ENCODE data around the gene HOXD8. TPM values are rescaled to one million over a fixed set of nuclear protein-coding genes. Genes with fewer than 3 reads are reported as not detected.

The HOXD8 gene
- total RNA-seq, 1 donor from 2014 or later, result 17.2 TPM

DNA sequence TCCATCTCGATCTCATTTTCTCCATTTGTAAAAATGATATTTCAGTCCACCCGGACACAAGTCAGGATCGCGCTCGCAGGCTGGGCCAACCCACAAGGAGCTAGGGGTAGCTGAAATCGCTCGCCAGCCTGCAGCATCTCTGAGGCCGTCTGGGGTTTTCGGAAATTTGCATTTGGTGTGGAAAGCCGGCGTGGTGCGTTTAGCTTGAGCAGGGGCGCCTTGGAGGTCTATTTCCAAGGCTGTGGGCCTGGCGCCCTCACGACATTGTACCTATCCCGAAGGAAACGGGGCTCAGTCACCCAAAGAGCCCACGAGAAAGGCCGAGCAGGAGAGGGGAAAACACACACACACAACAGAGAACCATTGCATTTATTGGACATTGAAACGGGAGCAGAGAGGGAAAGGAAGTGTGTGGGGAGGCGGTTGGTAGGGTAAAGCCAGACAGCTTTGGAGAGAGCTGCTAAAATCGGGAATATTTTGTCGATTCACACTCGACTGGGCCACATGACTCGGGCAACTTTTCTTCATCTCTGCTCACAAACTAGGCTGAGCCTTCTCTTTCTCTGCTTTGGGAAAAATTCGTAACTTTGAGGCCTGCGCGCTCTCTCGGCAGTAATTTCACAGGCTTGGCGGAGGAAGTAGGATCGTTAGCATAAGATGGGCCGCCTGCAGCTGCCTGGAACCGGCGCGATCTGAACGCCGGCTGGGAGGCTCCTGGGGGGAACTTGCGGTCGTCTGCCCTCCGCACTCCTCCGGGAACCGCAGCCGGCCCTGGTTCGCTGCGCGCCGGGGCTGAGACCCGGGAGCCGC lies 1.1 kb upstream of the HOXD8 start:
- DNase-seq (ENCODE audit: low read depth in 2 of 2), result peak in 1 of 2 donors; percentile 58

DNA sequence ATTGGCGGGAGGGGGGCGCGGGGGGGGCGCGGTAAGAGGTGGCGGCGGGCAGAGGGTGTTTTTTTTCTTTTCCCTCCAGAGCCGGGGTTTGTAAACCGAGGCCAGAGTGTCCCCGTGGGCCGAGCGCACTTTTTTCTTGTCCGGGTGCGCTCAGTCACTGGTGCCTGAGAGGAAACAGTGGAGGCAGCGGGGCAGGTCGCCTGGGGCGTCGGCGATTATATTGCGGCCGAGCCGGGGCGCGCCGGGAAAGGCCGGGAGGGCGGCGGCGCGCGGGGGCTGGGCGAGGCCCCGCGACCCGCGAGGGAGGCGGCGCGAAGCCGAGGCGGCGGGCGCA lies 275 bp downstream of the HOXD8 start:
- DNase-seq (ENCODE audit: low read depth in 2 of 2), result no peak

DNA sequence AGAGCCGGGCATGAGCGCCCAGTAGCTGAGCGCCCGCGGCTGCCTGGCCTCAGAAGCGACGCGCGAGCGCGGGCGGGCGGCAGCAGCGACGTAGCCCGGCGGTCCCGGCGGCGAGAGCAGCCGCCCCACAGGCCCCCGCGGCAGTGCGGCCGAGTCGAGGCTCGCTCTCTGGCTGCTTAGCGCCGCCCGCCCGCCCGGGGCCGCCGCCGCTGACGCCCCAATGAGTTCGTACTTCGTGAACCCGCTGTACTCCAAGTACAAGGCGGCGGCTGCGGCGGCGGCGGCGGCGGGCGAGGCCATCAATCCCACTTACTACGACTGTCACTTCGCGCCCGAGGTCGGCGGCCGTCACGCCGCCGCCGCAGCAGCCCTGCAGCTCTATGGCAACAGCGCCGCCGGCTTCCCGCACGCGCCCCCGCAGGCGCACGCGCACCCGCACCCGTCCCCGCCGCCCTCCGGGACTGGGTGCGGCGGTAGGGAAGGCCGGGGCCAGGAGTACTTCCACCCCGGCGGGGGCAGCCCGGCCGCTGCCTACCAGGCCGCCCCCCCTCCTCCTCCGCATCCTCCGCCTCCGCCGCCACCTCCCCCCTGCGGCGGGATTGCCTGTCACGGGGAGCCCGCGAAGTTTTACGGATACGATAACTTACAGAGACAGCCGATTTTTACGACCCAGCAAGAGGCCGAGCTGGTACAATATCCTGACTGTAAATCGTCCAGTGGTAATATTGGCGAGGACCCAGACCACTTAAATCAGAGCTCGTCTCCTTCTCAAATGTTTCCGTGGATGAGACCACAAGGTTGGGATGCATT lies 847 bp downstream of the HOXD8 start:
- DNase-seq (ENCODE audit: low read depth in 2 of 2), result peak in 1 of 2 donors; percentile 85

DNA sequence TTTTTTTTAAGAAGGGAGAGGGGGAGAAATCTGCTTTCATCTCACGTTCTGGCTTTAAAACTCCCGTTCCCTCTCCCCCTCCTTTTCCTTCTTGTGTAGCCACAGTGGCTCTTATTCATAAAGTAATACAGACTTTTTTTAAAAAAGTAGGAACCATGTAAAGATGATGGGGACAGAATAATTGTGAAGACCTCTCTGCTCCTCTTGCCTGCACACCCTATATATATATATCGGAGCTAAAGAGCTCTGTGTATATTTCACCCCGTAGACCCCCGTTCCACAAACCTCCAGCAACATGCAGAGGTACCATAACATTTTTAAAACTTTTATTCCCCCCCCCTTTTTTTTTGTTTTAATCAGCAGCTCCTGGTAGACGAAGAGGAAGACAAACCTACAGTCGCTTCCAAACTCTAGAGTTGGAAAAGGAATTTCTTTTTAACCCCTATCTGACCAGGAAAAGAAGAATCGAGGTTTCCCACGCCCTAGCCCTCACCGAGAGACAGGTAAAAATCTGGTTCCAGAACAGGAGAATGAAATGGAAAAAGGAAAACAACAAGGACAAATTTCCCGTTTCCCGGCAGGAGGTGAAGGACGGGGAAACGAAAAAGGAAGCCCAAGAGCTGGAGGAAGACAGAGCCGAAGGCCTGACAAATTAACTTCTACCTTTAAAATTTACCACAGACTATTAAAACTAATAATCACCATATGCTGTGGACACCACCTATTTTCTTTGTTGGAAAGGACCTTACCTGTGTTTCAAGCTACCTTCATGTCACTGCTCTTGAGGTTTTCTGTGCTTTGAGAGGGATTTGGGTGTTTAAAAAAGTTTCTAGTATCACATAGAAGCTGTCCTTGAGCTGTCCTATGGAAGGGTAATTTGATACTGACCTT lies 1.7 kb downstream of the HOXD8 start:
- peak in 1 of 2 donors; percentile 33 for DNase-seq (ENCODE audit: low read depth in 2 of 2)

DNA sequence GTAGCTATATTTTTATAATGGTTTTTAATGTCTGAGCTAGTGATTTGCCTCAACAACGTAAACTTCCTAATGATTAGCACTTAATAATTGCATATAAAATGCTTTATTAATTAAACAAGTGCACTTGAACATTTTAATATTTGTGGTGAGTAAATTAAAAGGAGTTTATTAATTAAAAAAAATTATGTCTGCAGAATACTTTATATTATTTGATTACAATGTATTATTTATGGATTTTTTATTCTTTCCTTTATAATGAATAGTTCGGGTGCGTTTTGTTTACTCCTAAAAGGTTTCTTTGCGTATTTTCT lies 2.3 kb downstream of the HOXD8 start:
- DNase-seq (ENCODE audit: low read depth in 2 of 2), result no peak

DNA sequence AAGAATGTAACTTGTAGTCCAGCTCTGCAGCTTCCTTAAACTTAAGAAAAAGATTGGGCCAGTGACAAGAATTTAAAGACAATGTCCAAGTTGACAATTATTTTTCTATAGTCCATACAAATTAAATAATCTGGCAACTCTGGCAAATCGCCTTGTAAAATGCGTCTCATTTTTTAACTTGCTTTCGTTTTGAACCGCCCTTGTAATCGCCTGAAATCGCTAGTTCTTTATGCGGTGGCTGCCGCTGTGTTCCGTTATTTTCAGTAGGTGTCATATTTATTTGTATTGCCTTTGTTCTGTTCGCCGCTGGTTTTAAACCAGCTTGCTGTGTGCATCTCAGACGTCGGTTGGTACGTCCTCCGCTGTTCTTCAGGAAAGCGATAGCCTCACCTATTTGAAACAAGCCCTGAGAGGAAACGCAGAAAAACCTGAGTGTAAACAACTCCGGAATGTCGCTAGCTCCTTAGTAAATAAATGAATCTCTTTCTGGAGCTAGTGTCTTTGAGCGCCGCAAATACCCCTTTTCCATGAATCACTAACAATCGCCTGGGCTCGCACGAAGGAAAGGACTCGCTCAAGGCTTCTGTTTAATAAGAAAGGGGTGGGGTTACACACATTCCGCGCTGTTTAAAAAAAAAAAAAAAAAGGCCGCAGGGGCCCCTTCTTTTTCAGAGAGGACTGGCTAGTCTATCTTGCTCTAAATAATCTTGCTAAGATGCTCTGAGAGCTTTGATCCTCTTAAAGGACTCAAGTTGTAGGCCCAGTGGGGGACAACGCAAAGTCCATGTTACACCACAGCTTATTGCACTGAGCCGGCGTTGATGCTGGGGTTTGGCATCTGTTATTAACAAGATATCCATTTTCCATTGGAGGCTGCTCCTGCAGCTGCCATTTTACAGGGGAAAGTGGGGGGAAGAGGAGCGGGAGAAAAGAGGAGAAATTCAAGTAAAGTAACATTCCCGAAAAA lies 3.0 kb downstream of the HOXD8 start:
- peak in 1 of 2 donors; percentile 79 for DNase-seq (ENCODE audit: low read depth in 2 of 2)

DNA sequence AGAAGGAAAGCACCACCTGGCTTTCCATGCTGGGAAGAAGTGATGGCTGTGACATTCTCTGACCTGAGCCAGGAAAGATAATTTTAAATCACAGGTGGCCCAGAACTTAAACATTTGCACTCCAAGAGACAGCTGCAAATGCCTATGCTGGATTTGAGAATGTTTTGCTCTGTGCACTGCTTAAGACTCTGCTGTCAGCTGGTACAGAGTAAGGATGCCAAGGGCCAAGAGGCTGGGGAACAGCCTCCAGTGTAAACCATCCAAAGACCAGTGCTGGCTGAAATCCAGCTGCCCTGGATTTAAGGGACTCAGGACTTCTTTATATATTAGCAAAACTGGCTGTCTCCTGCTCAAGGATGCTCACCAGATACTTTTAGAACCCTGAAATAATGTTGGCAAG lies 3.9 kb downstream of the HOXD8 start:
- DNase-seq (ENCODE audit: low read depth in 2 of 2), result peak in 1 of 2 donors; percentile 48

DNA sequence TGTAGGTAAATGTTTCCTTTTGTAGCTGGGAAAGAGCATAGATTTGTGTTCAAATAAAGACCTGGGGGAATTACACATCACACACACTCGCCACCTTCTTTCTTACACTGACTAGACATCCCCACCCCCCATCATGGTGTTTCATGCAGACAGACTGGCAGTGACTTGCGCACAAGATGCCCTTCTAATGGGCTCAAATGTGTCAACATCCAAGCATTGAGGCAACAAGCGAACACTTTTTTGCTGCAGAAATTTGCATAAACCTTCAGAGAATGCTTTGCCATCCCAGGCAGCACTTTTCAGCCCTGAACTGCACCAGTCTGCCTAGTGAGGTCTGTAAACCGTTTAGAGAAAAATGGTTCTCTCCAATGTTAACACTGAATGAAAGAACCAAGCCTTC lies 4.5 kb downstream of the HOXD8 start:
- peak in 1 of 2 donors; percentile 28 for DNase-seq (ENCODE audit: low read depth in 2 of 2)

DNA sequence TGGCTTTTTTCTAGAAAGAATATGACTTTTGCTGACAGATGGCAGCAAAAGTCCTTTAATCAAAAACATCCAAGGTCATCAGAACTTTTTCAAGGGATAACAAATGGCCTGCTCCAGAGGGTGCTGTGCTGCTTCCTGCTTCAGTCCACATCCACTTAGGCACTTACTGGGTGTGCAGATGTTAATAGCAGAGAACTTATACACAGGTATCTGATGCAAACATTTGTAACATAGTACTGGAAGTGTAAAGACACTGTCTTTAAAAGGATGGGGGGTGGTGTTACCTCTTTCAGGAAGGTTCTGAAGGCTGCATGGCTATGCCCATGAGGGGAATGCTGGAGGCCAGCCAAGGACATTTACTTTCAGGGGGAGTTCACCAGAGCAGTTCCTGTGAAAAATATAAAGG lies 5.5 kb downstream of the HOXD8 start:
- DNase-seq (ENCODE audit: low read depth in 2 of 2), result peak in 1 of 2 donors; percentile 69

DNA sequence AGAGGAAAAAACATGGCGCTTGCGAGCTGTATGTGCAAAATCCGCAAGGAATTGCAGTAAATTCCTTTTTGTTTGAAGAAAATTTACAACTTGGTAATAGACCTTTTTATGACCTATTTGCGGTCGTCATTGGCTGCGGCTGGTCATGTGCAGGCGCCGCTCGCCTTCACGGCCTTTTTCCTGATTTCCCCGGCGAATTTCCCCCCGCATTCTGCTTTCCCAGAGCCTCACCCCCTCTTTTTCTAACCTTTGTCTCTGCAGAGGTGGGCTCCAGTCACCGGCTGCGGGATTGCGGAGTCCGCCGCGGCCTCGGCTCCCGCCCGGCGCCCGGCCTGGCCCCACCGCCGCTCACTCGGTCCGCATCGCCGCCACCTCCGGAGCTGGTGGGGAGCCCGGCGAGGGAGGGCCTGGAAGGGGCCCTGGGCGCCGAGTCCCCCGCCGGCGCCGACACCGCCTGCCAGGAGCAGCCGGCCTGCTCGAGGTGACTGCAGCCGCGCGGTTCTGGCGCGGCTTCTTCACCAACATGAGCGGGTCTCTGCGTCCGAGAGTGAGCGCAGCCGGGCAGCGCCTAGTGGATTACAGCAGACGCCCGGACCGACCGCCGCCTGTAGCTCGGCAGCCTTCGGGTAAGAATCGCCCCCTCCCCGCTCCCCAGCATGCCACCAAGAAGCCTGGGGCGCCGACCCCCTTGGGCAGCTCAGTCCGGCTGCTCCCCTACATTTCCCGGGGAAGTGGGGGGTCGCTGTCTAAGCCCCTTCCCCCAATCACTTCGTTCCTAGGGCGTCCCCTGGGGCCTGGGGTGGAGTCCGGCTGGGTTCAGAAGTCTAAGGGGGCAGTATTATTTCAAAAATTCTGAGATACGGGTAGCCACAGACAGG lies 7.1 kb downstream of the HOXD8 start:
- DNase-seq (ENCODE audit: low read depth in 2 of 2), result peak in 1 of 2 donors; percentile 87

DNA sequence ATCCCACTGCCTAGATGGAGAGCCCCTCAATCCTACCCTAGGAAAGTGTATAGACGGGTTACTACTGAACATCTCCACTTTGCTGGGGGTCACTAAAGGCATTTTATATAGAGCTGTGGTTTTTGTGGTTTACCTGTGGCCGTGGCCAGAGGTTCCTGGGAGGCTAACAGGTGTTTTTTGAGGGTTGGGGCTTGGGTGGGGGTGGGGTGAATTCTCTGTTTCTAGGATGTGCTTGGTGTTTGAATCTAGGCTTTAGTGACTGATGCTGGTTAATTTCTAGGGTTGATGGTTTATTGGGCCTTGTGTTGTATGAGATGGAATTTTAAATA lies 7.7 kb downstream of the HOXD8 start:
- peak in 1 of 2 donors; percentile 19 for DNase-seq (ENCODE audit: low read depth in 2 of 2)

DNA sequence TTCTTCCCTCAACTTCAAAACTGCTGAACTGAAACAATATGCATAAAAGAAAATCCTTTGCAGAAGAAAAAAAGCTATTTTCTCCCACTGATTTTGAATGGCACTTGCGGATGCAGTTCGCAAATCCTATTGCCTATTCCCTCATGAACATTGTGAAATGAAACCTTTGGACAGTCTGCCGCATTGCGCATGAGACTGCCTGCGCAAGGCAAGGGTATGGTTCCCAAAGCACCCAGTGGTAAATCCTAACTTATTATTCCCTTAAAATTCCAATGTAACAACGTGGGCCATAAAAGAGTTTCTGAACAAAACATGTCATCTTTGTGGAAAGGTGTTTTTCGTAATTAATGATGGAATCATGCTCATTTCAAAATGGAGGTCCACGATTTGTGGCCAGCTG lies 8.4 kb downstream of the HOXD8 start:
- DNase-seq (ENCODE audit: low read depth in 2 of 2), result peak in 1 of 2 donors; percentile 45

DNA sequence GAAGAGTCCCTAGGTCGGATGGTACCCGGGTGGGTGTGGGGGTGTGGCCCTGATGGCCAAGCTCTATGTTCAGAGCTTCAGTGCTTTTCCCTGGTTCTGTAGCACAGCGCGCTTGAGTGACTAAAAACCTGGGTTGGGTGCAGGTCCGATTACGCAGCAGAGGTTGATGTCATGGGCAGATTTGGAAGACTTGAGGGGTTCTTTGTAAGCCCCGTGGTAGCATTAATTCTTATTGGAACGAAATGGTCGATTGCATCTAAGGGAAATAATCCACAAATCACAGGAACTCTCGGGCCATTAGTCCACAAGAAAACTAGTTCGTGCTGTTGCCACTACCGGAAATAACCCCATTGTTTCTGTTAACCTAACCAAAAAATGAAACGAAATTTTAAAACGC lies 9.0 kb downstream of the HOXD8 start:
- DNase-seq (ENCODE audit: low read depth in 2 of 2), result peak in 1 of 2 donors; percentile 69

DNA sequence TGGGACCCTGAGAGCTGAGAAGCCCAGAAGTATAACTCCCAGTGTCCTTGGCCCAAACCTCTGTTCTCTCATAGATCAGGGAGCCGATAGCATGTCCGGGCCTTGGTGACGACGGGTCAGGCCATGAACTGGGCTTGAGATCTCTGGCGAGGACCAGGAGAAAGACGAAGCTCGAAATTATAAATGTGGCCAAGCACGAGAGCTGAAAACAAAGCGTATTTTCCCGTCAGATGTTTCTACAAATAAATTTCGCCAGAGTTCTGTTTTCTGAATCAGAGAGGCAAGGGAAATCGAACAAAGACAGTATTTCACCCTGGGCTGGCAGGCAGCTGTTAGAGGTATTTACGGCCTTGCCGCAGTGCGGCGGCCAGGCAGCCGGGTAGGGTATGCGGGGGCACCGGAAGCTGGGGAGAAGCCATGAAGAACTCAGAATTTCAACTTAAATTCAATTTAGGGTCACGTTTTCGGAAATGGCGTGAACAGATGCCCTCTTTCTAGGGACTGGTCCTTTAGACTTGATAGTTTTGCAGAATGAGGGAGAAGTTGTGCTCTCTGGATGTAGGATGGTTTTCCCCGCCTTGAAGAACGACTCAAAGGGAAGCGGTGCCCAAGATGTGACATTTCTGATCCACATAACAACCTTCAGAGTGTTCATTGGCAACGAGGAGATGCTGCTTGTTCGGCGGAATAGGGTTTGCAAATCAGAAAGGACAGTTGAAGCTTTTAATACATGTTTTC lies 9.6 kb downstream of the HOXD8 start:
- DNase-seq (ENCODE audit: low read depth in 2 of 2), result peak in 1 of 2 donors; percentile 60

DNA sequence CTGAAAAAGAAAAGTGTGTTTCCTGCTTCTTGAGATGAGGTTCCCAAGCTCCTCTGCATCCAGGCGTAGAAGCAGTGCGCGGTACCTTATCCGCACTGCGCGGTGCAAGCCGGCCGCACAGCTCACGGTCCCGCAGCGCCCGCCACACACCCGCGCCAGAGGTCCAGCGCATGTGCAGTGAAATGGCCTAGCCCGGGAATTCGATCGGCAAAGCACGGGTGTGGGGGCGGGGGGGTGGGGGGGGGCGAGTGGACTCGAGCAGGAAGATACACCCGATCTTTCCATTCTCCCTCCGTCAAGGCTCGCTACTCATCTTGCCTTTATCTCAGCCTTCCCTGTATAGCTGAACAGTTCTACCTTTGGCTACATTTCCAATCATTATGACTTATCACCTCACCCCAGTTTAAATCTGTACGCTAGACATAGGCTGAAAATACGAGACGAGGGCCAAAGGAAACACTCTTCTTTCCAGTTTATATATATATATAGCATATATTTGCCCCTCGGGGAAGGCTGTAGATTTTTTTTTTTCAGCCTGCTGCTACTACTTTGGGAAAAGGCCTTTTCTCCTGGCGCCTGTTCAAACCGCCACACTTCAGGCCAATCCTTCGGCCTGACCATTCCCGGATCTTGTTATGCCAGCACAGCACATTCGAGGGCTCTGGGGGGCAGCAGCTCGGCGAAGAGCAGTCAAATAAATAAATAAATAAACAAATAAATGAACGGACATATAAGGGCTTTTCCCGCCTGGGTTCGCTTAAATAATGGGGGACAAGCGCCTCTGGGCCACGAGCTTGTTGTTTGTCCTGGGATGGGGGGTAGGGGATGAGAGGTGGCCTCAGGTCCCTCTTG lies 10.4 kb downstream of the HOXD8 start:
- peak in 1 of 2 donors; percentile 65 for DNase-seq (ENCODE audit: low read depth in 2 of 2)

DNA sequence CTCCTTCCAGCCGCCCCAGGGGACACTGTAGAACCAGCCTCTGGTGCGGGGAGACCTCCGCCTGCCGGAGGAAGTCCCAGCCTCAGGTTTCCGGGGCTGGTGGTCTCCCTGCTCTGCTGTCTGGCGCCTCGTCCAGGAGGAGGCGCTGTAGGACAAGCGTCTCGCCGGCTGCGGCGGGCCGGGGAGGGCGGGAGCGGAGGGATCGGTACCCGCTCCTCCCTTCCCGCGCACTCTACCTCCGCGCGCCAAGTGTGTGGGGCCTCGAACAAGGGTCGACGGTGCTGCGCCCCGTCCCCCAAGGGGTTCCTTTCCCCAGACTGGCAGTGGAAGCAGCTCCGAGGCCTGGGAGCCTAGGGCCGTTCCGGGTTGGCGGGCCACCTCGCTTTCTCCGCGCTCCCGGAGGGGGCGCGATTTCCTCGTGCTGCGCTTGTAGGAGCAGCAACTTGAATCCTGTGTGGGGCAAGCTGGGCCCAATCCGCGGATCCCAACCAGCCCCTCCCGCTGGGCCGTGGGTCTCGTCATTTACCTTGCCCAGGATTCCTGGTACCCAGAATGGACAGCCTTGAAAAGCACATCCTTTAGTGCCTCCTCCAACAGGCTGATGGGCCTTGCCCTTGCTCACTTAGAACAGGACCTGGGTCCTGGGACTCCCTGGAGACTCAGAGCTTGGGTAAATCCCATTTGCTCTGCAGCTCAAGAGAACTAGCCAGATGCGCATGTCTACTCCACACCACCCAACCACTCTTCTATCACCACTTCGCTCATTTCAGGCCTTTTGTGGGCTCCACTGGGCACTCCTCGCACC lies 11.2 kb downstream of the HOXD8 start:
- DNase-seq (ENCODE audit: low read depth in 2 of 2), result peak in 1 of 2 donors; percentile 87

DNA sequence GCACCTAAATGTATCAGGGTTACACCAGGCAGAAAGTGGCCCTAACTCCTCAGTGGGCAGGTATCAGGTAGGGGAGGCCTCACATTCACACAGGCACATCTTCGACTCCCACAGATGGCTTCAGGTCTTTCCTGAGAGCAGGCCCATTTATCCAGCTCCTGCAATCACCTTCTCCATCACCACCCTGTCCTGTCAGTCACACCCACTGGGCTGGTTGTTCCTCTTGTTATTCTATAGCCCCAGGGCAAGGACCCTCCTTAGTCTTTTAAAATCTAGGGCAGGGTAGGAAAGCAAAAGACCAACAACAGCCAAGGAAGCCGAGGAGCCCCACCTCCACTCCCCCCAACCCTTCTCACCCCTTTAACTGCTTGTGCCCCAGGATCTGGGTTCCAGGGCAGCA lies 12.8 kb downstream of the HOXD8 start:
- DNase-seq (ENCODE audit: low read depth in 2 of 2), result no peak

Data from dermis microvascular lymphatic vessel endothelial cell (primary cell).